ENCODE results near the gene ZNF398. TPM values are rescaled to one million over a fixed set of nuclear protein-coding genes. Genes with fewer than 3 reads are reported as not detected.

Gene ZNF398
- total and polyA plus RNA-seq, 9 of the 15 experiments (the other 6 are each of a cell fraction or from before 2014, with no cell fraction given) = 4.0 to 18.6 (median 10.4) TPM

GRCh38 chr7:149179241-149179640, 32.0 kb downstream of the ZNF398 start:
- ChIA-PET POLR2A (interaction anchor here (0.7 to 2.1 kb wide), 4 partner anchors 9 to 324 kb away, joined by 3 to 6 read pairs (median 4); partner anchors contain the start of gene ZNF282), CTCF (ENCODE audit: low intra/inter-chr PET ratio) (no interaction called here)
- Histone ChIP-seq H3K9ac (ENCODE audit: insufficient read depth in 1 of 2, low read depth in 2 of 2, low read length in 2 of 2) (peak overlapping the region in 1 of 2 experiments; percentile 40; a peak in 1 of 4 replicates), H3K79me2 (ENCODE audit: control insufficient read depth, insufficient read depth, low read length) (no peaks in the 10 kb centered on the region), H3K9me1 (ENCODE audit: control insufficient read depth, insufficient read depth, low read length) (no peaks in the 10 kb centered on the region), H4K20me1 (replicated peaks; ENCODE audit: control insufficient read depth, insufficient read depth, low read length) (no peaks in the 10 kb centered on the region), H3K27me3 (ENCODE audit: control insufficient read depth in 2 of 2, insufficient read depth in 2 of 2, low read length in 2 of 2) (no peaks in the 10 kb centered on the region), H3K9me3 (replicated peaks; ENCODE audit: control insufficient read depth, insufficient read depth, low read depth, low read length) (no peaks in the 10 kb centered on the region), H3K4me3 (no peak overlapping the region), H3K4me2 (ENCODE audit: insufficient read depth, low read length) (no peak overlapping the region), H2AFZ (ENCODE audit: low read depth, low read length) (no peak overlapping the region), H3K36me3 (ENCODE audit: control insufficient read depth, insufficient read depth, low read length) (peaks cover 81% of the 10 kb centered on the region), H3K4me1 (replicated peaks in 1 of 2; ENCODE audit: control insufficient read depth in 2 of 2, insufficient read depth in 2 of 2, low read length in 2 of 2) (peaks cover 0 to 4% of the 10 kb centered on the region in 2 experiments; a peak in 1 of 5 replicates), H3K27ac (ENCODE audit: extremely low read depth, low read depth, low read length) (no peak overlapping the region)
- 93% methylated on average over 19 of the region's 19 CpGs for WGBS (ENCODE audit: insufficient coverage, low coverage, missing lambda C conversion rate)
- no TSS peak for BruUV-seq (replicated peaks)
- DNase-seq (ENCODE audit: extremely low read depth in 1 of 4, low spot score in 3 of 4) (no peak), ATAC-seq (no peak), FAIRE-seq (no peak)
- in situ Hi-C loops (cut with MboI) = no loop called here
- TF ChIP-seq SAP30 (IDR thresholded peaks at IDR 0.05; ENCODE audit: borderline replicate concordance, insufficient read depth, low read depth, low read length, poor library complexity, severe bottlenecking) (peak; percentile 13), POLR2G (IDR thresholded peaks at IDR 0.05; ENCODE audit: low read depth, low read length) (peak; percentile 66), ZNF655 (CRISPR knock-in tag; IDR thresholded peaks at IDR 0.05) (no peak), MEF2A (IDR thresholded peaks at IDR 0.05; ENCODE audit: control insufficient read depth, low read depth, low read length) (no peak), TAF15 (IDR thresholded peaks at IDR 0.05; ENCODE audit: low read depth, low read length) (no peak), KLF13 (tag; IDR thresholded peaks at IDR 0.05; ENCODE audit: borderline replicate concordance, low read depth) (no peak), ZNF217 (CRISPR knock-in tag; IDR thresholded peaks at IDR 0.05) (no peak), E4F1 (CRISPR knock-in tag; IDR thresholded peaks at IDR 0.05; ENCODE audit: borderline replicate concordance) (no peak), MCM2 (IDR thresholded peaks at IDR 0.05; ENCODE audit: low read depth) (no peak)
- intact Hi-C loops (cut with micrococcal nuclease) = no loop called here

Measured in K562 (cell line).